Thyroid gland (tissue), 4 donors: ENCODE data around the gene ZGPAT.

Source experiments
- CTCF ChIP-seq, 6 experiments: fragments of 200-600 bp in 3 of 6; fragments of 450-650 bp in 3 of 6; sonication (generic) in 3 of 6; IDR thresholded peaks; one replicate each; pipeline ENCODE4 v1.5.1; 2016 to 2019; ENCODE audit warnings: antibody characterized with exemption in 6 of 6, mild to moderate bottlenecking in 2 of 6, inconsistent platforms in 1 of 6, moderate library complexity in 1 of 6
- POLR2A ChIP-seq, 2 donors: fragments of 450-650 bp; IDR thresholded peaks; one replicate each; pipeline ENCODE4 v1.6.1; 2017; ENCODE audit warnings: antibody characterized with exemption in 2 of 2, mild to moderate bottlenecking in 2 of 2, moderate library complexity in 1 of 2

DNA sequence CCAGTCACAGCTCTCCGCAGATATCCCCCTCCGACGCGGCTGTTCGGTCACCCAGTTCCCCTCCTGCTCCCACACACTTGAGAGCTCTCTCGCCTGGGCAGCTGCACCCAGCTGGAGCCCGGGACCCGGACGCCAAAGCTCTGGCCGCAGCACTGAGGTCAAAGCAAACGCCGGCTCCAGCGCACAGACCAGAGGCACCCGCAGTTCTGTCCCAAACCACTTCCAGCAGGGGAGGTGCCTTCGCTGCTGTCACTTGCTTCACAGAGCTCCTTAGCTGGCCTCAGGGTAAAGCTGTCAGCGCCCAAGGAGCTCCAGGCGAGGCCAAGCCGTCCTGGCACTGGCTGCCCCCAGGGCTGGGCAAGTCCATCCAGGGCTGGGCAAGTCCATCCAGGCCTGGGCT is 59.6 kb downstream of the ZGPAT start:
- no peak for TF ChIP-seq CTCF (IDR thresholded peaks at IDR 0.05)
- TF ChIP-seq POLR2A (IDR thresholded peaks at IDR 0.05), result no peak
